Astrocyte (in vitro differentiated cells and primary cell): Measurements from ENCODE around the gene SLC25A25. TPM values are rescaled to one million over a fixed set of nuclear protein-coding genes. Genes with fewer than 3 reads are reported as not detected.

Experiments
- DNase-seq: peaks from one replicate; pipeline ENCODE4 v3.0.0-alpha.2; 2010; ENCODE audit warnings: low read depth
- FAIRE-seq: peaks from 2 replicates; lab custom pipeline; 2011; peaks lifted over from hg19 to GRCh38; lab: Jason Lieb, UNC
- H2AFZ ChIP-seq: 2 replicates; pipeline ENCODE4 v1.6.0; 2012; ENCODE audit warnings: low read depth, low read length, inconsistent platforms
- H3K27ac ChIP-seq: 2 replicates; pipeline ENCODE4 v1.5.1; 2011; ENCODE audit warnings: low read depth, low read length, inconsistent platforms
- H3K27me3 ChIP-seq: 2 replicates; pipeline ENCODE4 v1.6.0; 2011; ENCODE audit warnings: low read length, inconsistent platforms; ENCODE audit not compliant: insufficient read depth
- H3K36me3 ChIP-seq: 2 replicates; pipeline ENCODE4 v1.5.1; 2011; ENCODE audit warnings: low read length, inconsistent platforms; ENCODE audit not compliant: insufficient read depth
- H3K4me1 ChIP-seq: 2 replicates; pipeline ENCODE4 v1.5.1; 2011; ENCODE audit warnings: low read length, inconsistent platforms; ENCODE audit not compliant: insufficient read depth
- H3K4me2 ChIP-seq: 2 replicates; pipeline ENCODE4 v1.6.0; 2012; ENCODE audit warnings: low read length, inconsistent platforms
- H3K4me3 ChIP-seq: 2 replicates; pipeline ENCODE4 v1.5.1; 2011; ENCODE audit warnings: low read depth, mild to moderate bottlenecking, low read length, inconsistent platforms; ENCODE audit not compliant: insufficient read depth
- H3K79me2 ChIP-seq: 2 replicates; pipeline ENCODE4 v1.6.0; 2012; ENCODE audit warnings: mild to moderate bottlenecking, low read length, inconsistent platforms; ENCODE audit not compliant: insufficient read depth
- H3K9ac ChIP-seq: 2 replicates; pipeline ENCODE4 v1.6.0; 2012; ENCODE audit warnings: mild to moderate bottlenecking, low read length, inconsistent platforms
- H3K9me3 ChIP-seq: 2 replicates; pipeline ENCODE4 v1.5.1; 2012; ENCODE audit warnings: low read depth, mild to moderate bottlenecking, low read length, inconsistent platforms; ENCODE audit not compliant: insufficient read depth
- H4K20me1 ChIP-seq: 2 replicates; pipeline ENCODE4 v1.6.0; 2012; ENCODE audit warnings: low read length, inconsistent platforms; ENCODE audit not compliant: insufficient read depth
- H3K27ac Mint-ChIP-seq: one replicate; pipeline ENCODE4 v1.8.0; 2021; ENCODE audit warnings: mild to moderate bottlenecking, mixed read lengths; ENCODE audit not compliant: unreplicated experiment
- H3K27me3 Mint-ChIP-seq: one replicate; pipeline ENCODE4 v1.8.0; 2021; ENCODE audit warnings: low read depth, mixed read lengths; ENCODE audit not compliant: unreplicated experiment
- H3K36me3 Mint-ChIP-seq: one replicate; pipeline ENCODE4 v1.8.0; 2021; ENCODE audit warnings: low read depth, mixed read lengths; ENCODE audit not compliant: unreplicated experiment
- H3K4me1 Mint-ChIP-seq: one replicate; pipeline ENCODE4 v1.8.0; 2021; ENCODE audit warnings: low read depth, mixed read lengths; ENCODE audit not compliant: unreplicated experiment
- H3K4me3 Mint-ChIP-seq: one replicate; pipeline ENCODE4 v1.8.0; 2021; ENCODE audit warnings: mild to moderate bottlenecking, moderate library complexity, mixed read lengths; ENCODE audit not compliant: unreplicated experiment
- H3K9me3 Mint-ChIP-seq: one replicate; pipeline ENCODE4 v1.8.0; 2021; ENCODE audit warnings: mild to moderate bottlenecking, mixed read lengths; ENCODE audit not compliant: unreplicated experiment
- EZH2 ChIP-seq: IDR thresholded peaks from 2 replicates; pipeline ENCODE4 v1.6.1; 2012; ENCODE audit warnings: mild to moderate bottlenecking, low read length, inconsistent platforms; ENCODE audit not compliant: insufficient read depth
- total RNA-seq: library from RNA; stranded (reverse); gene quantifications from 2 replicates; pipeline ENCODE4 v1.2.1, GENCODE V29; 2021
- TF ChIP-seq, protein P1 (sequence below): IDR thresholded peaks from 2 replicates; pipeline ENCODE4 v1.5.1; 2011; ENCODE audit warnings: low read depth, mild to moderate bottlenecking, inconsistent platforms, low read length, moderate library complexity; ENCODE audit not compliant: insufficient read depth

Gene SLC25A25
- total RNA-seq, 1 donor from 2014 or later: 14.4 TPM

DNA sequence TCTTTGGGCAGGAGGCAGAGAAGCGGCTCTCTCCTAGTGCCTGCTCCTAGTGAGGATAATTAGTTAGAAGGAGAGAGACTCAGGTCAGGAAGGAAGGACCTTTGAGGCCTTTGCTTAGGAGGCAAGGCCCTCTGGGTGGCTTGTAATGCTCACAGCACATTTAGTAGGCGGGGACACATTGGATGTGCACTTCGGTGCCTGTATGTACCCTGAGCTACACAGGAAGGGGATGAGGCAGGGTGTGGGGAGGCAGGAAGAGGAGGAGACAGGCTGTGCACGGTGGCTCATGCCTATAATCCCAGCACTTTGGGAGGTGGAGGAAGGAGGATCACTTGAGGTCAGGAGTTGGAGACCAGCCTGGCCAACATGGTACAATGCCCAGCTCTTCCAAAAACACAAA lies 74.0 kb downstream of the SLC25A25 start:
- Histone ChIP-seq H4K20me1 (no peaks in the 10 kb centered on the region), H3K79me2 (no peaks in the 10 kb centered on the region), H3K9ac (no peak overlapping the region), H3K4me2 (no peak overlapping the region), H3K27ac (no peak overlapping the region), H2AFZ (no peak overlapping the region), H3K36me3 (no peaks in the 10 kb centered on the region), H3K4me1 (peaks cover 9% of the 10 kb centered on the region), H3K4me3 (no peak overlapping the region), H3K9me3 (no peaks in the 10 kb centered on the region), H3K27me3 (no peaks in the 10 kb centered on the region)
- Mint-ChIP-seq H3K9me3 (no peaks in the 10 kb centered on the region), H3K4me3 (no peak overlapping the region), H3K27me3 (peaks cover 15% of the 10 kb centered on the region), H3K36me3 (no peaks in the 10 kb centered on the region), H3K27ac (no peak overlapping the region), H3K4me1 (peaks cover under 1% of the 10 kb centered on the region)
- TF ChIP-seq EZH2: no peak
- TF ChIP-seq, protein P1, sequence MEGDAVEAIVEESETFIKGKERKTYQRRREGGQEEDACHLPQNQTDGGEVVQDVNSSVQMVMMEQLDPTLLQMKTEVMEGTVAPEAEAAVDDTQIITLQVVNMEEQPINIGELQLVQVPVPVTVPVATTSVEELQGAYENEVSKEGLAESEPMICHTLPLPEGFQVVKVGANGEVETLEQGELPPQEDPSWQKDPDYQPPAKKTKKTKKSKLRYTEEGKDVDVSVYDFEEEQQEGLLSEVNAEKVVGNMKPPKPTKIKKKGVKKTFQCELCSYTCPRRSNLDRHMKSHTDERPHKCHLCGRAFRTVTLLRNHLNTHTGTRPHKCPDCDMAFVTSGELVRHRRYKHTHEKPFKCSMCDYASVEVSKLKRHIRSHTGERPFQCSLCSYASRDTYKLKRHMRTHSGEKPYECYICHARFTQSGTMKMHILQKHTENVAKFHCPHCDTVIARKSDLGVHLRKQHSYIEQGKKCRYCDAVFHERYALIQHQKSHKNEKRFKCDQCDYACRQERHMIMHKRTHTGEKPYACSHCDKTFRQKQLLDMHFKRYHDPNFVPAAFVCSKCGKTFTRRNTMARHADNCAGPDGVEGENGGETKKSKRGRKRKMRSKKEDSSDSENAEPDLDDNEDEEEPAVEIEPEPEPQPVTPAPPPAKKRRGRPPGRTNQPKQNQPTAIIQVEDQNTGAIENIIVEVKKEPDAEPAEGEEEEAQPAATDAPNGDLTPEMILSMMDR: no peak
- no peak for FAIRE-seq
- DNase-seq: no peak

DNA sequence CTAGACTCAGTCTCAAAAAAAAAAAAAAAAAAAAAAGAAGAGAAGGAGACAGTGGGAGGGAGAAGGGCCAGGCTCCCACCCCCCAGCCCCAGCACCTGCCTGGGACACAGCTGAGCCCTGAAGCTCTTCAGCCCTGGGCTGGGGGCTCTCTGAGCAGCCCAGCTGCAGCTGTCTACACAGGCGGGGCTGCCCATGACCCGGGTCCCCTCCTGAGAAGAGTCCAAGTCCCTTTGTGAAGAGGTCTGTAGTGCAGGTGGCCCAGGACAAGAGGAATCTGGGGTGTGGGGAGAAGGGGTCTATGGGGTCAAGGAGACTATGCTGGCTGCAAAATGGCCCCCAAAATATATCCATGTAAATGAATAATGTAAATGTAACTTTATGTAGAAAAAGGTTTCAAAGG lies 74.6 kb downstream of the SLC25A25 start:
- Histone ChIP-seq H3K27ac (no peak overlapping the region), H3K4me1 (peaks cover 3% of the 10 kb centered on the region), H3K4me2 (no peak overlapping the region), H3K4me3 (no peak overlapping the region), H3K79me2 (no peaks in the 10 kb centered on the region), H4K20me1 (no peaks in the 10 kb centered on the region), H3K36me3 (no peaks in the 10 kb centered on the region), H3K27me3 (no peaks in the 10 kb centered on the region), H3K9me3 (no peaks in the 10 kb centered on the region), H3K9ac (no peak overlapping the region), H2AFZ (no peak overlapping the region)
- Mint-ChIP-seq H3K27me3 (peaks cover 13% of the 10 kb centered on the region), H3K36me3 (no peaks in the 10 kb centered on the region), H3K4me1 (no peaks in the 10 kb centered on the region), H3K9me3 (no peaks in the 10 kb centered on the region), H3K4me3 (no peak overlapping the region), H3K27ac (no peak overlapping the region)
- FAIRE-seq (no peak), DNase-seq (no peak)
- TF ChIP-seq, protein P1: no peak
- no peak for TF ChIP-seq EZH2

DNA sequence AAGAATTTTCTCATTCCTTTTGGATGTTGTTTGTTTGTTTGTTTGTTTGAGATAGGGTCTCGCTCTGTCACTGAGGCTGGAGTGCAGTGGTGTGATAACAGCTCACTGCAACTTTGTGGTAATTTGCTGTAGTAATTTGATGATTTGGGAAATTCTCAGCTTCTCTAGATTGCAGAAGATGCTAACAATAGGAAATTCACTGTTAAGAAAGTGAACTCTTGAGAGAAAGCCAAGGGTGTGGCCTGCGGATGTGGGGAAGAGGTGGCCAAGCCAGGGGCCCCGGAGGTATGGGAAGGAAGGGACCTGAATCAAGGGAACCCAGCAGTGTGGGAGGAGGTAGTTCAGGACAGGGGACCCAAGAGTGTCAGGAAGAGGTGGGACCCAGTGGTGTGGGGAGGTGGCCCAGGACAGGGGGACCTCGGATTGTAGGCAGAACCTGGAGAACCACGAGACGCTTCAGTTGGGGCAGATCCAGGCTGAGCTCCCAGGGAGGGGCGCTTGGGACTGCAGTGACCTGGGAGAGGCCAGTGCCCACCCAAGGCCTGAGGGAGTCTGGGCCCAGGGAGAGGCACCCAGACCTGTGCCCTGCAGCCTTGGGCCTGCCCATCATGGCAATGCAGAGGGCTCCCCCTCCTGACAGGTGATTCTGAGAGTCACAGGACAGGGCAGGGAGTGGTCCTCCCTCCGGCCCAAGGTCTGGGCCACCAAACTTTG lies 75.7 kb downstream of the SLC25A25 start:
- no peaks in the 10 kb centered on the region for H3K79me2 ChIP-seq
- no peaks in the 10 kb centered on the region for H3K27me3 ChIP-seq
- Mint-ChIP-seq H3K4me3 (no peak overlapping the region), H3K27me3 (peaks cover 16% of the 10 kb centered on the region), H3K36me3 (no peaks in the 10 kb centered on the region), H3K9me3 (no peaks in the 10 kb centered on the region), H3K27ac (no peak overlapping the region), H3K4me1 (no peaks in the 10 kb centered on the region)
- no peak overlapping the region for H3K27ac ChIP-seq
- FAIRE-seq (no peak), DNase-seq (no peak)
- H3K4me1 ChIP-seq: no peaks in the 10 kb centered on the region
- H3K9ac ChIP-seq: no peak overlapping the region
- no peaks in the 10 kb centered on the region for H4K20me1 ChIP-seq
- H3K9me3 ChIP-seq: no peaks in the 10 kb centered on the region
- no peaks in the 10 kb centered on the region for H3K36me3 ChIP-seq
- no peak overlapping the region for H2AFZ ChIP-seq
- H3K4me2 ChIP-seq: no peak overlapping the region
- H3K4me3 ChIP-seq: no peak overlapping the region
- TF ChIP-seq, protein P1: no peak
- TF ChIP-seq EZH2: no peak
